Skin of body (tissue), 2 donors: ENCODE results near the gene PTPRR. TPM values are rescaled to one million over a fixed set of nuclear protein-coding genes. Genes with fewer than 3 reads are reported as not detected.

ENCODE experiments used
- DNase-seq: peaks from one replicate; lab custom pipeline; 2025; lab: John Stamatoyannopoulos, UW
- total RNA-seq: library from RNA; depleted of rRNA; stranded (reverse); fragments of >200 nt; gene quantifications from one replicate; pipeline ENCODE4 v1.2.3, GENCODE V29; 2014

PTPRR gene
- total RNA-seq, 1 donor from 2014 or later = 0.49 TPM

DNA sequence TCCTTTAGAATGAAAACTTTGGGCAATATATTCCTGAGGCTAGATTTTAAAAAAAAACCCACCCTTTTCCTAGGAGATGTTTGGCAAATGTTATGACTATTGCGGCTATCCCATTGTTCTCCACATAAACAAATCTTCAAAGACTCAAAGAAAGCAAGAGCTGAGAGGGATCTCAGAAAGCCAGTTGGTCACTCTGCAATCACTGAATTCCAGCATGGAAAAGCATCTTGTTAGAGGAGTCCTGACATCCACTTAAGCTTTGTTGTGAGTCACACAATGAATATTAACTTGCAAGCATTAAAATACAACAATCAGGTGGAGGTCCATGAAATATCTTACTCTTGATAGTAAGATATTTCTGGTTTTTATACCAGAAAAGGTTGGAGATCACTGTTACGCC, 272.3 kb downstream of the PTPRR start:
- DNase-seq = no peak

DNA sequence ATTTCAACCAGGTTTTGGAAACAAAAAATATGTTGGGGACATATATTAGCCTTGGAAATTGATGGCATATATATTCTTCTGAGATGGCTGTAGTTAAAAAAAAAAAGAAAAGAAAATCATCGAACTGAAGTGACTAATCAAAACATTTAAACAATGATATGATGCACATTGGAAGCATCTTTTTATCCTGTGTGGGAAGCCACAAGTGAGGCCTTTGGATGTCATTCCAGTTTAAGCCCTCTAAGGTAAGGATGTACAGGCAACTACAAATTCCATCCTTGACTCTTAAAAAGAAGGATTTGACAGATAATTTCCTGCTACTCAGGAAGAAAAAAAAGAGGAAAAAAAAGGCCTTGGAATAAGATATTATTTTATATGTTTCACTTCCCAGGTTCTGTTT, 273.7 kb downstream of the PTPRR start:
- DNase-seq = no peak

DNA sequence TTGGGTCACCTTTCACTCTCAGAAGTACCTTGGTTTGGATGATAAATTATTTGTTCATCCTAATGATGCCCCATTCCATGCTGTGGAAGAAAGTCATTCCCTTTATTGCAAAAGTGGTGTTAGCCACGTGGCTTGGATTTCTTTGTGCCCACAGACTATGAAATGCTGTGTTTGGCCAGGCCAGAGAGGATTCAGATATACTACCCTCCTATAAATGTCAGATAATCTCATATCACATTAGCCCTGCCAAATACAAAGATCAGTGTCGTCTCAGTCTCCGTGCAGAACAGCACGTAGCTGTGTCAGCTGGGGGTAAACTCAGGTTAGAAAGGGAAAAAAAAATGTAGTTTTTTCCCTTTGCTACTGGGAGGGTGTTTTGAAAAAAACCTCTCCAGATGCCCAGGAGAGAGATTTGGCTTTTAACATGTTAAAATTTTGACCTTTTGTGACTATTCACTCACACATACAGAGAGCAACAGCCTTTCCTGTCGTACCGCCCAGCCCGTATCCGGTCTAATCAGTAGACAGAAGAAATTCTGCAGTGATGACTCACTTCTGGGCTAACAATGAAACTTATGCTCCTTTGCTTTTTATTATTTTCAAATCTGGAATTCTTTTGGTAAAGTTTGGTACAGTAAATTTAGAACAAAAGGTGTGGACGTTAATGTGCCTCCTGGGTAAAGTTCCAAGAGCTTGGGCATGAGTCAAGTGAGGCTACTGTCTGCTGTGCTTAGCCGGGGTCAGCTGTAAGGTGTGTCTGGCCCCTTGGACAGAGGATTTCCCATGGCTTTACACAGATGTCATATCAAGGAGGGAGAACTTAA, 274.8 kb downstream of the PTPRR start:
- peak; percentile 71 for DNase-seq

DNA sequence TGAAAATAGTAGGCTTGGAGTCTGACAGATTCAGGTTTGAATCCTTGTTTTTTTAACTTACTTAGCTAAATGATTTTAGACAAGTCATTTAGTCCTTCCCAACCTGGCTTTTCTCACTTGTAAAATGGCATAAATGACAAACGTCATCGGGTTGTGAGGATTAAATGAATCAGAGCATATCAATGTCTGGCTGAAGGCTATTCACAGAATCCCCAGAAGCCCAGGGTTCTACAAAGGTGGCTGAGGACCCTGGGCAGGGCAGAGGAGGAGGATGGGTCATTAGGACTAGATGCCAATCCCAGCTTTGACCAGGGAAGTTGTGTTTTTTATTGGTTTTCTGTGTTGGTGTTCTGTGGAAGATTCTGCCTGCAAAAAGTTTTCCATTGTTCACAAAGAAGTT, 275.7 kb downstream of the PTPRR start:
- DNase-seq = no peak

DNA sequence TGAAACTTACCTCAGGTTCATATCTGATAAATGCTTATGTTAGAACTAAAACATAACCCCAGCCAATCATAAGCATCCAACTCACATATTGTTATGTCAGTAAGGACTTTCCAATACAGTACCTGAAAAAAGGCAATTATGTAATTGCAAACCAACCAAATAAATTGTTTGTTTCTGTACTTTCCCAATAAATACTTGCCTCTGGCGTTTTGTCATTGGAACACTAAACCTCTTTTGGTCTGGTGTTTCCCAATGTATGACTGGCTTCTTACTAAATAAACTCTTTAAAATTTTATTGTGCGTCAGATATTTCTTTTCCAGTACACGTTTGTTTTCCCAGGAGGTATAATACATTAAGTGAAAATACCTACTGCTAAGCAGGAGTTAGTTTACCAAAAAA, 276.6 kb downstream of the PTPRR start:
- DNase-seq = no peak

DNA sequence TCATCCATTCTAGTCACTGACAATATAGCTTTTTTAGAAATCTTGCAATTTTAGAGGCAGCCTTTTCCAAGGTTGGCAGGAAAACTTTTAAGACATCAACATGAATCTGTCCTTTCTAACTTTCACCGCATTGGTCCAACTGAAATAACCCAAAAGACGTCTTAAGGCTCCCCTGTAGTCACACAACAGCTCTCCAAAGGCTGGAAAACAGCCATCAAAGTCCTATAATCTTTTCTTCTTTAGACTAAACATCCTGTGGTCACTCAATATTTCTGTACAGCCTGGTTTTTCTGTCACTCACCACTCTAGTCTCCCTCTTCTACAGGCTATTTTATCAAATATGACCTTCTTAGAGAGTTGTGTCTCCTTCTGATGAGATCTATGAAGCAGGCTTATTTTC, 278.8 kb downstream of the PTPRR start:
- DNase-seq = no peak

DNA sequence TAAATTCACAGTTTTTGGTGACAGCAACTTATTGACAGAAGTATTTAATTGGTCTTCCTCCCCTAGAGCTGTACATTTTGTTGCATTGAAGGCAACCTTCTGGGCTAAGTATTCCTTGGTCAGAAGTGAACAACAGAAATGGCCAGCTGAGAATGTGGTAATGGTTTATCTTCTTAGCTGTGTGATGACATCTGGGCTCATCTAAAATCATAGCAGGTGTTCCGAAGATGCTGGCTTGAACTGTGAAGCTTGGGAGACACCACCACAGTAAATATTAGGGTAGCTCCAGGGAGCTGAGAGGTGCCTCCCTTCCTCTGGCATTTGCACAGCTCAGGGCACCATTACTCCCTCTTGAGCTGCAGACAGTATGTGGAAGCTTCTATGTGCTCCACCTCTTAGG, 279.6 kb downstream of the PTPRR start:
- no peak for DNase-seq

DNA sequence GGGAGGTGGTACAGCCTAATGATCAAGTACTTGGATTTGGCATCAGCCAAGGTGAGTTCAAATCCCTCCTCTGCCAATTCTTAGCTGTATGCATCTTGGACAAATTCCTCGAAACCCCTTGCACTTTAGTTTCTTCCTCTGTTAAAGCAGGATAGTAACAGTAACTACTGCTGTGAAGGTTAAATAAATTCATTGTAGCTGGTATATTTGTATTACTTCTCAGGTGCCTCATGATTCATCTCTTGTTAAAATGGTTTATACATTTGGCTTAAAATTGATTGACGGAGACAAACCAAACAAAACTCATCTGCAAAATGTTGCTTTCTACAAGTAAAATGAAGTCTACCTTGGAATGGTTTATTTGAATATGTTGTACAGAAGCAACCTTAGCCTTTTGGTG, 281.0 kb downstream of the PTPRR start:
- no peak for DNase-seq

DNA sequence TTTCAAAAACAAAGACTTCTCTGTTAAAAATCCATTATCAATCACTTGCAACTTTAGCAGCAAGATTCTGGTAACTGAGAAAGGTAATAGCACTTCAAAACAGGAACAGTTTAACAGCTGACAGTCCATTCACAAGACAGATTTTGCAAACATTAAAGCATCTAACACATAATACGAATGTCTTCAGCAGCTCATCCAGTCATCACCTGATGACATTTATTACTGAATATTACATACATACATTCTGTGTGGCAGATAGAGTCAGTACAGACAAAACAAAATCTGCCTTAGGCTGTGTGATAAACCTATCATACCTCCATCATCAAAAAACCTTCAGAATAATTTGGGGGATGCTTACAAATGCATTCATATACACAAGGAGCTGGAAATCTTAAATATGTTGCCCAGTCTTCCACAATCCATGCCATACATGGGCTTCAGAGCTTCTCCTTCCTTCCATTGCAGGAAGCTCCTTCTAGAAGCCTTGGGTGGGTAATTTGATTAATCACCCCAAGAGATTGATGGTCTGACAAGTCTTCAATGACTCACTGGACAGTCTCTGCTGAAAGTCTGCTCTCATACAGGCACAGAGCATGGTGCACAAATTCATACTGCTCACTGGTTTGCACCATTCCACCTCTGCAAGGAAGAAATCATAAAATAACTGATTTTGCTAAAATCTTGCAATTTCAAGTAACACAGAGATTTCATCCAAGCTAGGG, 281.7 kb downstream of the PTPRR start:
- no peak for DNase-seq

DNA sequence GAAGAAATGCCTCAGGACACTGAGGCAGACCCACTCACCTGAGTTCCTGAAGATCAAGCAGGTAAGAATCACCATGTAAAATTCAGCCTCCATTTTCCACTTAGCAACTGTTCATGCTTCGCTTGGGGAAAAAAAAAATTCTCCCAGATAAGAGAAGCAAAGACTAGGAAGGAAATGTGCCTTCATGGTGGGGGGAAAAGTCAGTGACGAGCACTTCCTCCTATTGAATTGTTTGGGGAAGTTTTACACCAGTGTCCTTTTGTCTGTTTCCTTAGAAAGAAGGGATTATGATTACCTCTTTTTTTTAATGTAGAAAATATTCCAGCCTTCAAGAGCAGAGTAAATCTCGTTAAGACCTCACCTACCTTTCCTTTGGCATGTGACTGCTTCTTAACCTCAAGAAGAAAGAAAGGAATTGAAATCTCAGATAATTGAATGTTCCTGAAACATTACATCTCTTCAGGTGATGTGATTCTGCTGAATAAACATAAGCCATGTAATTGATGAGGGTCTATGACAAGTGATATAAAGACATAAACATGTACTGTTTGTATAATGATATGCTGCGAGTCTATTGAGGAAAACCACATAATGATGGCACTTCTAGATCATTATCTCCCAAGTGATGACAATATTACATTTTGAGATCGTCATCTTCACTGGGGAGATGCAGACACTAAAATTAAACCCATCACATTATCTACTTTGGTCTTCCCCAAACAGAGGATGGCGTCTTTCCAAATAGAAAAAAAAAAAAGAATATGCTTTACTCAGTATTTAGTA, 283.0 kb downstream of the PTPRR start, which contains the start of gene PTPRB:
Gene PTPRB, minus strand, starts transcription at position 127 of the 783 bp plus-strand sequence. Its CDS starts 34 bp downstream, at position 93.
- DNase-seq = no peak

DNA sequence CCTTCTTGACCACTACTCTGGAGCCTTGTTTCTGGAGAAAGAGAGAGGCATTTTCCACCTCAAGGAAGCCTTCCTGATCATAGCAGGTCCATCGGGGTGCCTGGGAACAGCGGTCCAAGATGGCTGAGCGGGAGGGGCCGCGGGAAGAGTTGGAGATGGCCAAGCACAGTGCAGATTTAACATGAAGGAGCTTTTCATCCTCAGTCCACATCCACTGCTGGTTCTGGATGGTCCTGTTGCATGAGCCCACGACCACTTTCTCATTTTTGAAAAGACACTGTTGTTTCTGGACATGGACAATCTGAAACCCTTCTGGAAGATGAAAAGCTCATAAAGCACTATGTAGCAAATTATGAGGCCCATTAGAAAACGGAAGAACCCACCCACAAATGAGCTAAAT, 284.8 kb downstream of the PTPRR start:
- no peak for DNase-seq

DNA sequence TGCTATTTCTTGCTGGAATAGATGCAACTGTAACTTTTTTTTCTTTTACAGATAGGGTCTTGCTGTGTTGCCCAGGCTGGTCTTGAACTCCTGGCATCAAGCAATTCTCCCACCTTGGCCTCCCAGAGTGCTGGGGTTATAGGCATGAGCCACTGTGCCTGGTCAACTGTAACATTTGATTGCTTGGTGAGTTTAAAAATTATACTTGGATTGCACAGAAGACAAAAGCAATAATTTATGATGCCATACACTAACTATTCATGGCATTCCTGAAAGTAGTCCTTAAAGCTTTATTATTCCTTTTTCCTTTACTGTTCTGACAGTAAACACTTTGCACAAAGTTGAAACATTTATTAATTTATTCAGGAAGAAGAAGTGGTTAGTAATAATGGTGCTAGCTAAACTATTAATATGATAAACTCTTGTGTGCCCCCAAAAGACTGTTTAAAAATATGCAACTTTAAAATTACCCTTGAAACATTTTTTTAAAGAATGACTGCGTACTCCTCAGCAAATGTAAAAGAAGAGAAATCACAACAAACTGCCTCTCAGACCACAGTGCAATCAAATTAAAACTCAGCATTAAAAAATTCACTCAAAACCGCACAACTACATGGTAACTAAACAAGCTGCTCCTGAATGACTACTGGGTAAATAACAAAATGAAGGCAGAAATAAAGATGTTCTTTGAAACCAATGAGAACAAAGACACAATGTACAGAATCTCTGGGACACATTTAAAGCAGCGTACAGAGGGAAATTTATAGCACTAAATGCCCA, 291.6 kb downstream of the PTPRR start:
- no peak for DNase-seq

DNA sequence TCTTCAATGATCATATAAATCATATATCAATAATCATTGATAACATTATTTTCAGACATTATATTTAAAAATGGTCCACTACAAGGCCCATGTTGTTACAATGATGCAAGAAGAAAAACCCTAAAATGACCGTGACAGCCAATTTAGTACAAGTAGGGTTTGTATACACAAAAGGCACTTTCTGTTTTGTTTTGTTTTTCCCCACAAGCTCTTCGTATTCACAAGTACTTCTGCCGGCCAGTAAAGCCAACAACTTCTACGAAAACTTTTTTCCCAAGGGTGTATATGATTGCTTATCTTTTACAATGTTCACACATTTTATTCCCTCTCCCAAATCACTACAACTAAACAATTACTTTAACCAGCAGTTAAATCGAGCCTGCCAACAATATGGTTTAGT, 292.9 kb downstream of the PTPRR start:
- DNase-seq = no peak

DNA sequence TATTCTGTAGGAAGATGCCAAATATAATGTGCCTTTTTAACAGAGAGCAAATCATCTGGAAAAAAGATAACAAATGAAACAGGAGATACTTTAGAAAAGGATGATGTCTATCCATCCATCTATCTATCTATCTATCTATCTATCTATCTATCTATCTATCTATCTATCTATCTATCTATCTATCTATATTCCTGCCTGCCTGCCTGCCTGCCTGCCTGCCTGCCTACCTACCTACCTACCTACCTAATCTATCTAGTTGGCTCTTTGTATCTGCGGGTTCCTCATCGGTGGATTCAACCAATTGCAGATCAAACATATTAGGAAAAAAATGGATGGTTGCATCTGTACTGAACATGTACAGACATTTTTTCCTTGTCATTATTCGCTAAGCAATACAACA, 294.4 kb downstream of the PTPRR start:
- DNase-seq = no peak

DNA sequence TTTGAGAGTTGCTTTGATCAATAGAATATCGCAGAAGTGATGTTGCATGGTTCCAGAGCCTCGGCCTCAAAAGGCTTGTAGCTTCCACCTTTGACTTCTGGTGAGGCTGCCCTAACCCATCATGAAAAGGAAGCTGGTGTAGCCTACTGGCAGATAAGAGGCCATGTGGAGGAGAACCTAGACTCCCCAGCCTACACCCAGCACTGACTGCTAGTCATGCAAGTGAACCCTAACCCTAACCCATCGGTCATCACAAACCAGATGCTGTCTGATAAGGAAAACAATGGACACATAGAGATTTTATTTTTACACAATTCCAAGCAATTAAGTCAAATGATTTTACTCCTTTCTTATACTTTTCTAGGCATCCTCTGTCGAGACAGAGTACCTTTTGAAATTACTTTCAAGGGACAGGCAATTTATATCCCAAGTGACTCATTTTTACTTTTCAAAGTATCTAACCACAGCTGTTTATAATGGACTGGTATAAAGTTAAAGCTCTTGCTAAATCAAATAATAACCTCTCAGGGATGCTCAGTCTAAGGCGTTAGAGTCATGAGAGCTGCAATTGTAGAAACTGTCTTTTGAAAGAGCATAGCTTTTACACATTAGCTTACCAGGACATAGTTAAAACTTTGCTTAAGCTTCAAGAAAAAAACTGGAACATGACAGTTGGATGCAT, 300.9 kb downstream of the PTPRR start:
- no peak for DNase-seq

DNA sequence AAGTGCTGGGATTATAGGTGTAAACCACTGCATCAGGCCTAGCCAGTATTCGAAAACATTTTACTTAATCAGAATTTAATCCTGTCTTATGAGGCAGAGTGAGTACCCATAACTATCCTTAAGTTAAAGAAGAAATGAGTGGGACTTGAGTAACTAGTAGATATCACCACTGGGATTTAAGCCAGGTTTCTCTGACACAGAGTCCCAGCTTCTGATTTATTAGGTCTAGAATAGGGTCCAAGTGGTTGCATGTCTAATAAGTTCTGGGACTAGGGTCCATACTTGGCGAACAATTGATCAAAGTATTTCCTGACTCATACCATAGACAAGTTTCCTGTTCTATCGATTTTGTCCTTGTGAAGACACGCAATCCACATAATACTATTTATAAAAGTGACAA, 302.2 kb downstream of the PTPRR start:
- no peak for DNase-seq

DNA sequence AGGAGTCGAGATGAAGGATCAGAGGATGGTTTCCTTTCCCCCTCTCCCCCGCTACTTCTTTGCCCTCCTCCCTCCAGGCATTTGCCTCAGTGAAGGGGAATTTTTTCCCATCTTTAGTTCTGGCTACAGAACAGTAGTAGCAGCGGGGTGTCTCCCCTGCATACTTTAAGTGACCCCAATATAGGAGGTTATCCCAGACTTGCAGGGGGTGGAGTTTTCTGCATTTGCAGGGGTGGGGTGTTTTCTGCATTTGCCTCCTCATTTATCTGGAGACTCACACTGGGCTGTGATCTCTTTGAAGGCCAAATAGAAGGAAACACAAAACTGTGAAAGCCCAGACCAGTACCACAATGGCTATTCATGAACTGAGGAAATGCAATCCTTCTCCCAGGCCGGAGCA, 303.1 kb downstream of the PTPRR start:
- DNase-seq = no peak

DNA sequence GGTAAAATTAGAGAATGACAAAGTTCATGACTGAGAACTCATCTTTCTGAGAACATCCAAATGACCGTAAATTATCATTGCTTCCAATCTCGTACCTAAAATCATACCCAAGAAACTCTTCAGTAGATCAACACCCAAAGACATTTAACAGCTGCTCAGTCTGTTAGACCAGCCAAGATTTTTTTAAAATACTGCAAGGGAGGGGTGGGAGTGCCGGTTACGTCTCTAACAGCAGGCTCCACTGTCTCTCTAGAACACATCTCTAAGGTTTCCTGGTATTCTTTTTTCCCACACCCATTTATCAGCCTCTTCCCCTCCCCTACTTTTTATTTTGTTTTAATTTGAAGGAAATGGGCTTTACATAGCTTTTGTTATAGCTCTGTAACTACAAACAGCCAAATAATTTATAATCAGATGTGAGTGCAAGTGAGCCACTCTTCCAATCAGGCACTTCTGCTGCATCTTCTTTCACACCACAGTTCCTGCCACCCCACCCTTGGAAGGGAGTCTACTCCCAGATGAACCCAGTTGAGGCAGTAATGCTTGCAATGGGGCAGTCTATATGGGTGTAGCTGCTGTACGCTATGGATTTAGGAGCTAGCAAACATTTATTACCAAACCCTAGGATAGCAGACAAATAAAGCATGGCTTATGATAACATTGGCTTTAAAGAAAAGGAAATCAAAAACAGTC, 305.2 kb downstream of the PTPRR start:
- no peak for DNase-seq

DNA sequence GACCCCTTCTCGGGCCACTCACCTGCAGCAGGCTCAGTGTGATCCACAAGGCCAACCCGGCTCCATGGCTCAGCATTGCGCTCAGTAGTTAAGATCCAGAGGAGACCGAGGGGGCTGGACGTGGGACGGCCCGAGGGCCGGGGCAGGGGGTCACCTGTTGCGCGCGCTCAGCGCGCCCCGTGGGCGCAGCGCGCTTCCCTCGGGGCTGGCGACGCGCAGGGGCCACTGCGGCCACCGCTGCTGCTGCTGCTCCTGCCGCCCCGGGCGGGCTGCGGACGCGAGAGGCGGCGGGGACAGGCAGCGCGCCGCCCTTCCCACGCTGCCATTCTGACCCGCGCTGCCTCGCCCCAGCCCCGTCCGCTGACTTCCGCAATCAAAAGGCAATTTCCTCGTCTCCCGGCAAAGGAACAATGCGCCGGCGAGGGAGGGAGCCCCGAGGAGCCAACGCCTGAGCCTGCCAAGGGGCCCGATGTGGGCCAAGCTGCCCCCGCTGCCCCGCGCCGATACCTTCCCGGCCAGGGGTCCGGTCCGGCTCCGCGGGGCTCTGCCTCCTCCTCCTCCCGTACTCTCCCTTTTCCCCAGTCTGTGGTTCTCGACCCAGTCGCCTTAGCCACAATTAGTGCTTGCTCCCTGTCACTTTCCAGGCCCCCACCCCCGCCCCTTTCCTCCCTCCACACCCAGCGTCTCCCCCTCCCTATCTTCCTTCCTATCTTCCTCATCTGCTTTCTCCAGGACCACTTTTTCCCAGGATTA, 310.6 kb downstream of the PTPRR start:
- DNase-seq = no peak
